ENCODE data around the gene NF2. TPM values are rescaled to one million over a fixed set of nuclear protein-coding genes. Genes with fewer than 3 reads are reported as not detected.

The NF2 gene
- total and polyA plus RNA-seq, 2 experiments from 2014 or later, result 14.4 to 54.5 TPM

GRCh38 chr22:29580200-29580810, 23.1 kb upstream of the NF2 start:
- no peaks in the 10 kb centered on the region for H3K9me2 ChIP-seq (ENCODE audit: insufficient read depth)

More at GRCh38 chr22:29580200-29580810, 23.1 kb upstream of the NF2 start:
- DNase-seq (ENCODE audit: low spot score), result peak; percentile 38
- Histone ChIP-seq H3K79me2 (replicated peaks; ENCODE audit: insufficient read depth) (peaks cover 18% of the 10 kb centered on the region), H3K4me3 (peak overlapping the region; percentile 96), H3K27me3 (ENCODE audit: insufficient read depth) (no peaks in the 10 kb centered on the region), H3K27ac (ENCODE audit: low read depth) (peak overlapping the region; percentile 96), H3K36me3 (ENCODE audit: insufficient read depth) (no peaks in the 10 kb centered on the region), H3K4me2 (peak overlapping the region; percentile 98), H3F3A (replicated peaks; ENCODE audit: low read depth) (0 out of 2 replicates have a peak, but pooled peaks cover 4% of the 10 kb centered on the region), H3K4me1 (ENCODE audit: insufficient read depth) (peaks cover 10% of the 10 kb centered on the region), H4K20me1 (replicated peaks; ENCODE audit: insufficient read depth) (no peaks in the 10 kb centered on the region; the same call in 1 of the 2 replicates), H2AFZ (no peak overlapping the region)
- TF ChIP-seq ZNF331 (CRISPR knock-in tag; IDR thresholded peaks at IDR 0.05; ENCODE audit: low read depth), result no peak
- no peak; the same call in 1 of the 2 replicates for TF ChIP-seq POLR2AphosphoS5 (IDR thresholded peaks at IDR 0.05; ENCODE audit: low read depth)
- TF ChIP-seq, protein P1, sequence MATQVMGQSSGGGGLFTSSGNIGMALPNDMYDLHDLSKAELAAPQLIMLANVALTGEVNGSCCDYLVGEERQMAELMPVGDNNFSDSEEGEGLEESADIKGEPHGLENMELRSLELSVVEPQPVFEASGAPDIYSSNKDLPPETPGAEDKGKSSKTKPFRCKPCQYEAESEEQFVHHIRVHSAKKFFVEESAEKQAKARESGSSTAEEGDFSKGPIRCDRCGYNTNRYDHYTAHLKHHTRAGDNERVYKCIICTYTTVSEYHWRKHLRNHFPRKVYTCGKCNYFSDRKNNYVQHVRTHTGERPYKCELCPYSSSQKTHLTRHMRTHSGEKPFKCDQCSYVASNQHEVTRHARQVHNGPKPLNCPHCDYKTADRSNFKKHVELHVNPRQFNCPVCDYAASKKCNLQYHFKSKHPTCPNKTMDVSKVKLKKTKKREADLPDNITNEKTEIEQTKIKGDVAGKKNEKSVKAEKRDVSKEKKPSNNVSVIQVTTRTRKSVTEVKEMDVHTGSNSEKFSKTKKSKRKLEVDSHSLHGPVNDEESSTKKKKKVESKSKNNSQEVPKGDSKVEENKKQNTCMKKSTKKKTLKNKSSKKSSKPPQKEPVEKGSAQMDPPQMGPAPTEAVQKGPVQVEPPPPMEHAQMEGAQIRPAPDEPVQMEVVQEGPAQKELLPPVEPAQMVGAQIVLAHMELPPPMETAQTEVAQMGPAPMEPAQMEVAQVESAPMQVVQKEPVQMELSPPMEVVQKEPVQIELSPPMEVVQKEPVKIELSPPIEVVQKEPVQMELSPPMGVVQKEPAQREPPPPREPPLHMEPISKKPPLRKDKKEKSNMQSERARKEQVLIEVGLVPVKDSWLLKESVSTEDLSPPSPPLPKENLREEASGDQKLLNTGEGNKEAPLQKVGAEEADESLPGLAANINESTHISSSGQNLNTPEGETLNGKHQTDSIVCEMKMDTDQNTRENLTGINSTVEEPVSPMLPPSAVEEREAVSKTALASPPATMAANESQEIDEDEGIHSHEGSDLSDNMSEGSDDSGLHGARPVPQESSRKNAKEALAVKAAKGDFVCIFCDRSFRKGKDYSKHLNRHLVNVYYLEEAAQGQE (IDR thresholded peaks at IDR 0.05; ENCODE audit: unreplicated experiment), result no peak
- TF ChIP-seq, protein P2, sequence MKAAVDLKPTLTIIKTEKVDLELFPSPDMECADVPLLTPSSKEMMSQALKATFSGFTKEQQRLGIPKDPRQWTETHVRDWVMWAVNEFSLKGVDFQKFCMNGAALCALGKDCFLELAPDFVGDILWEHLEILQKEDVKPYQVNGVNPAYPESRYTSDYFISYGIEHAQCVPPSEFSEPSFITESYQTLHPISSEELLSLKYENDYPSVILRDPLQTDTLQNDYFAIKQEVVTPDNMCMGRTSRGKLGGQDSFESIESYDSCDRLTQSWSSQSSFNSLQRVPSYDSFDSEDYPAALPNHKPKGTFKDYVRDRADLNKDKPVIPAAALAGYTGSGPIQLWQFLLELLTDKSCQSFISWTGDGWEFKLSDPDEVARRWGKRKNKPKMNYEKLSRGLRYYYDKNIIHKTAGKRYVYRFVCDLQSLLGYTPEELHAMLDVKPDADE (IDR thresholded peaks at IDR 0.05), result no peak
- TF ChIP-seq, protein P3, sequence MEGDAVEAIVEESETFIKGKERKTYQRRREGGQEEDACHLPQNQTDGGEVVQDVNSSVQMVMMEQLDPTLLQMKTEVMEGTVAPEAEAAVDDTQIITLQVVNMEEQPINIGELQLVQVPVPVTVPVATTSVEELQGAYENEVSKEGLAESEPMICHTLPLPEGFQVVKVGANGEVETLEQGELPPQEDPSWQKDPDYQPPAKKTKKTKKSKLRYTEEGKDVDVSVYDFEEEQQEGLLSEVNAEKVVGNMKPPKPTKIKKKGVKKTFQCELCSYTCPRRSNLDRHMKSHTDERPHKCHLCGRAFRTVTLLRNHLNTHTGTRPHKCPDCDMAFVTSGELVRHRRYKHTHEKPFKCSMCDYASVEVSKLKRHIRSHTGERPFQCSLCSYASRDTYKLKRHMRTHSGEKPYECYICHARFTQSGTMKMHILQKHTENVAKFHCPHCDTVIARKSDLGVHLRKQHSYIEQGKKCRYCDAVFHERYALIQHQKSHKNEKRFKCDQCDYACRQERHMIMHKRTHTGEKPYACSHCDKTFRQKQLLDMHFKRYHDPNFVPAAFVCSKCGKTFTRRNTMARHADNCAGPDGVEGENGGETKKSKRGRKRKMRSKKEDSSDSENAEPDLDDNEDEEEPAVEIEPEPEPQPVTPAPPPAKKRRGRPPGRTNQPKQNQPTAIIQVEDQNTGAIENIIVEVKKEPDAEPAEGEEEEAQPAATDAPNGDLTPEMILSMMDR (conservative IDR thresholded peaks at IDR 0.05; ENCODE audit: low read depth in 2 of 2), result no peak
- TF ChIP-seq JUNB (IDR thresholded peaks at IDR 0.05; ENCODE audit: unreplicated experiment), result no peak
- TF ChIP-seq EZH2phosphoT487 (IDR thresholded peaks at IDR 0.05; ENCODE audit: unreplicated experiment), result no peak
- TF ChIP-seq EZH2 (IDR thresholded peaks at IDR 0.05; ENCODE audit: low read depth, unreplicated experiment), result no peak
- TF ChIP-seq NANOG (IDR thresholded peaks at IDR 0.05; ENCODE audit: borderline replicate concordance), result no peak
- no peak for TF ChIP-seq ZNF462 (CRISPR knock-in tag; IDR thresholded peaks at IDR 0.05)
- TF ChIP-seq ZNF114 (CRISPR knock-in tag; IDR thresholded peaks at IDR 0.05), result no peak
- TF ChIP-seq STAT1 (IDR thresholded peaks at IDR 0.05; ENCODE audit: unreplicated experiment), result no peak
- TF ChIP-seq CREB1 (CRISPR knock-in tag; IDR thresholded peaks at IDR 0.05; ENCODE audit: low read depth), result no peak
- H3K4me1 Mint-ChIP-seq, result peaks cover 21% of the 10 kb centered on the region
- H3K9me3 Mint-ChIP-seq, result no peaks in the 10 kb centered on the region
- H3K27me3 Mint-ChIP-seq (ENCODE audit: insufficient read depth, low read depth, poor library complexity), result peaks cover 9% of the 10 kb centered on the region
- ATAC-seq, result peak; percentile 48
- peaks cover 18% of the 10 kb centered on the region; the same call in 2 of the 3 replicates for H3K36me3 Mint-ChIP-seq (ENCODE audit: low read depth)
- H3K4me3 Mint-ChIP-seq, result peak overlapping the region; percentile 90
- peak overlapping the region; percentile 97 for H3K27ac Mint-ChIP-seq
